ENCODE results near the gene UNC5A. TPM values are rescaled to one million over a fixed set of nuclear protein-coding genes. Genes with fewer than 3 reads are reported as not detected.

UNC5A gene
- total and polyA plus RNA-seq, 7 donors: 0.03 to 0.25 (median 0.10) TPM; not detected in 4

DNA sequence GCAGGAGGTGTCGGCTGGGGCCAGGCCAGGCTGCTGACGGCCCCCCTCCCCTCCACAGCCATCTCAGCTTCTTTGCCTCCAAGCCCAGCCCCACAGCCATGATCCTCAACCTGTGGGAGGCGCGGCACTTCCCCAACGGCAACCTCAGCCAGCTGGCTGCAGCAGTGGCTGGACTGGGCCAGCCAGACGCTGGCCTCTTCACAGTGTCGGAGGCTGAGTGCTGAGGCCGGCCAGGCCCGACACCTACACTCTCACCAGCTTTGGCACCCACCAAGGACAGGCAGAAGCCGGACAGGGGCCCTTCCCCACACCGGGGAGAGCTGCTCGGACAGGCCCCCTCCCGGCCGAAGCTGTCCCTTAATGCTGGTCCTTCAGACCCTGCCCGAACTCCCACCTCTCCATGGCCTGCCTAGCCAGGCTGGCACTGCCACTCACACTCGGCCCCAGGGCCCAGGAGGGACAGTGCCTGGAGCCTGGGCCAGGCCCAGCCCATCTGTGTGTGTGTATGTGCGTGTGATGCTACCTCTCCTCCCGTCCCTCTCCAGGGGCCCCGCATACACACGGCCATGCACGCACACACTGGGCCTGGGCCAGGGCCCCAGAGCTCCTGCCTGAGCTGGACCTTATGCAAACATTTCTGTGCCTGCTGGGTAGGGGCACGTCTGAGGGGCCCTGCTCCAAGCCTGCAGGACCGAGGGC lies 69.5 kb downstream of the UNC5A start:
- ATAC-seq (no peak), DNase-seq (peak in 1 of 2 donors; percentile 48)
- H3K9me3 ChIP-seq: no peaks in the 10 kb centered on the region
- H3K36me3 ChIP-seq (ENCODE audit: insufficient read depth in 1 of 2, low read depth in 1 of 2): no peaks in the 10 kb centered on the region
- intact Hi-C loops (cut with DNase I): no loop called here
- no peak overlapping the region for H3K4me3 ChIP-seq
- peaks cover 0 to 33% (median 3%) of the 10 kb centered on the region in 3 donors for H3K27me3 ChIP-seq (ENCODE audit: insufficient read depth in 3 of 3, low read length in 2 of 3)
- H3K27ac ChIP-seq: no peak overlapping the region
- no peaks in the 10 kb centered on the region for H3K4me1 ChIP-seq
- TF ChIP-seq, protein P1, sequence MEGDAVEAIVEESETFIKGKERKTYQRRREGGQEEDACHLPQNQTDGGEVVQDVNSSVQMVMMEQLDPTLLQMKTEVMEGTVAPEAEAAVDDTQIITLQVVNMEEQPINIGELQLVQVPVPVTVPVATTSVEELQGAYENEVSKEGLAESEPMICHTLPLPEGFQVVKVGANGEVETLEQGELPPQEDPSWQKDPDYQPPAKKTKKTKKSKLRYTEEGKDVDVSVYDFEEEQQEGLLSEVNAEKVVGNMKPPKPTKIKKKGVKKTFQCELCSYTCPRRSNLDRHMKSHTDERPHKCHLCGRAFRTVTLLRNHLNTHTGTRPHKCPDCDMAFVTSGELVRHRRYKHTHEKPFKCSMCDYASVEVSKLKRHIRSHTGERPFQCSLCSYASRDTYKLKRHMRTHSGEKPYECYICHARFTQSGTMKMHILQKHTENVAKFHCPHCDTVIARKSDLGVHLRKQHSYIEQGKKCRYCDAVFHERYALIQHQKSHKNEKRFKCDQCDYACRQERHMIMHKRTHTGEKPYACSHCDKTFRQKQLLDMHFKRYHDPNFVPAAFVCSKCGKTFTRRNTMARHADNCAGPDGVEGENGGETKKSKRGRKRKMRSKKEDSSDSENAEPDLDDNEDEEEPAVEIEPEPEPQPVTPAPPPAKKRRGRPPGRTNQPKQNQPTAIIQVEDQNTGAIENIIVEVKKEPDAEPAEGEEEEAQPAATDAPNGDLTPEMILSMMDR (IDR thresholded peaks at IDR 0.05): no peak
- WGBS, 3 donors: 71 to 80% (median 75%) methylated on average over 22 to 23 of the region's 23 CpGs

- no peaks in the 10 kb centered on the region for H3K36me3 ChIP-seq (ENCODE audit: insufficient read depth in 1 of 2, low read depth in 1 of 2)
- intact Hi-C loops (cut with DNase I): no loop called here
- H3K27me3 ChIP-seq (ENCODE audit: insufficient read depth in 3 of 3, low read length in 2 of 3): peaks cover 0 to 27% (median 0%) of the 10 kb centered on the region in 3 donors
- no peak for DNase-seq
- 91 to 95% (median 95%) methylated on average over 24 to 26 of the region's 26 CpGs for WGBS, 3 donors
- TF ChIP-seq, protein P1 (IDR thresholded peaks at IDR 0.05): no peak
- no peak overlapping the region for H3K27ac ChIP-seq
- no peak for ATAC-seq
- H3K9me3 ChIP-seq: no peaks in the 10 kb centered on the region
- H3K4me1 ChIP-seq: no peaks in the 10 kb centered on the region
- no peak overlapping the region for H3K4me3 ChIP-seq
Measured at GRCh38 chr5:176880366-176881020, 70.1 kb downstream of the UNC5A start.

GRCh38 chr5:176881021-176881749 lies 70.8 kb downstream of the UNC5A start:
- WGBS, 3 donors: 91 to 95% (median 94%) methylated on average over 28 of the region's 28 CpGs
- no peak overlapping the region for H3K4me3 ChIP-seq
- no peak for DNase-seq
- TF ChIP-seq, protein P1 (IDR thresholded peaks at IDR 0.05): no peak
- ATAC-seq: no peak
- H3K27me3 ChIP-seq (ENCODE audit: insufficient read depth in 3 of 3, low read length in 2 of 3): peaks cover 0 to 20% (median 0%) of the 10 kb centered on the region in 3 donors
- no peaks in the 10 kb centered on the region for H3K36me3 ChIP-seq (ENCODE audit: insufficient read depth in 1 of 2, low read depth in 1 of 2)
- no peaks in the 10 kb centered on the region for H3K4me1 ChIP-seq
- H3K9me3 ChIP-seq: no peaks in the 10 kb centered on the region
- intact Hi-C loops (cut with DNase I): no loop called here
- H3K27ac ChIP-seq: no peak overlapping the region

GRCh38 chr5:176881816-176882566 lies 71.6 kb downstream of the UNC5A start:
- Histone ChIP-seq H3K4me3 (no peak overlapping the region), H3K36me3 (ENCODE audit: insufficient read depth in 1 of 2, low read depth in 1 of 2) (no peaks in the 10 kb centered on the region), H3K9me3 (no peaks in the 10 kb centered on the region), H3K27me3 (ENCODE audit: insufficient read depth in 3 of 3, low read length in 2 of 3) (peaks cover 0 to 15% (median 0%) of the 10 kb centered on the region in 3 donors), H3K27ac (no peak overlapping the region), H3K4me1 (no peaks in the 10 kb centered on the region)
- no peak for ATAC-seq
- intact Hi-C loops (cut with DNase I): no loop called here
- no peak for DNase-seq
- TF ChIP-seq, protein P1 (IDR thresholded peaks at IDR 0.05): no peak
- WGBS, 3 donors: 63 to 74% (median 66%) methylated on average over 25 of the region's 25 CpGs
